Lower leg skin (tissue), 4 donors: ENCODE results near the gene PRR35. TPM values are rescaled to one million over a fixed set of nuclear protein-coding genes. Genes with fewer than 3 reads are reported as not detected.

Experiments
- DNase-seq, 2 donors: peaks; one replicate each; pipeline ENCODE4 v3.0.0-alpha.2; 2019; ENCODE audit warnings: low spot score in 2 of 2
- H3K4me3 ChIP-seq: fragments of 200-600 bp; sonication (generic); 2 replicates; pipeline ENCODE4 v1.5.1; 2017; ENCODE audit warnings: mild to moderate bottlenecking, low read depth; ENCODE audit not compliant: poor library complexity, severe bottlenecking
- CTCF ChIP-seq, 3 donors: fragments of 450-650 bp; IDR thresholded peaks; one replicate each; pipeline ENCODE4 v1.5.1; 2016; ENCODE audit warnings: antibody characterized with exemption in 3 of 3, mild to moderate bottlenecking in 3 of 3, moderate library complexity in 2 of 3
- POLR2A ChIP-seq, 2 donors: fragments of 450-650 bp; IDR thresholded peaks; one replicate each; pipeline ENCODE4 v1.6.1; 2016 to 2017; ENCODE audit warnings: antibody characterized with exemption in 2 of 2, mild to moderate bottlenecking in 1 of 2, moderate library complexity in 1 of 2
- WGBS, 2 donors: methylation state at CpG; one replicate each; pipeline ENCODE4 v1.1.5; 2018; 5-methylcytosine and 5-hydroxymethylcytosine counted together
- intact Hi-C: fragments of 100-400 bp; cut with DNase I; formaldehyde crosslinking; loops from one replicate; pipeline ENCODE4 v1.15.0; 2023; ENCODE audit warnings: low total_unique reads
- total RNA-seq, 4 donors: library from RNA; depleted of rRNA; stranded (reverse); fragments of >200 nt; gene quantifications; one replicate each; pipeline ENCODE4 v1.1.0, GENCODE V29; 2016

The PRR35 gene
- total RNA-seq, 4 donors from 2014 or later: not detected

DNA sequence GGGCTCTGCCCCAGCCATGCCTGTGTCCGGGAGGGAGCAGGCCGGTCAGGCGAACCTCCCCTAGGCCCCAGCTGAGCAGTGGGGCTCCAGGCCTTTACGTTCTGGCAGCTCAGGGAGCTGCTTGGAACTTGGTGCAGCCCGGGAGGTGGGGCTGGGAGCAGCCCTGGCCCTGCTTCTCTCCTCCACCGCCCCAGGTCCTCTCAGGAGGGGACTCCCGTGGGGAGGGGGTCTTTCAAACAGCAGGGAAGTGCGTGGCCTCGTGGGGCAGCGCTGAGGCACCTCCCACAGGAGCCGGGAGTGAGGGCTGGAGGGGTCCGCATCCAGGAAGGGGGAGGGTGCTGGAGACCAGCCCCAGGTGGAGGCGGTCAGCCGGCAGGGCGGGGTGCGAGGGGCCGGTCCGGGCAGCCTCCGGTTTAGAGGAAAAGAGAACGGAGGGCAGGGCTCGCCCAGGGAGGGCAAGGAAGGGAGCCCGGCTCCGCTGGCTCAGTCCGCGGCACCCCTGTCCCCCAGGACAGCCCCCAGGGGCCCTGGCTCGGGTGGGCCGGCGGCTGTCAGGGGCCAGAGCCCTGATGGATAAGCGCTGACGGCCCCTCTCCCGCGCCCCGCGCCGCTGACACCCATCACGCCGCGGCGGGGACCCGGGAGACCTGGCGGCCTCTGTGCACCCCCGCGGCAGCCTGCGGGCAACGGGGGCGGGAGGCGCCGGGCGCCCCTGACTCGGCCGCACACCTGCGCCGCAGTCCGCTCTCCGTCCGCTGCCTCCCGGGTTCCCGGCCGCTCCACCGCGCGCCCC lies 587 bp upstream of the PRR35 start:
- WGBS, 2 donors: 9 to 14% methylated on average over 34 to 46 of the region's 62 CpGs
- no peak for DNase-seq
- H3K4me3 ChIP-seq: no peak overlapping the region
- intact Hi-C loops: no loop called here
- no peak for TF ChIP-seq CTCF (IDR thresholded peaks at IDR 0.05)
- TF ChIP-seq POLR2A (IDR thresholded peaks at IDR 0.05): no peak

- 21 to 36% methylated on average over 16 to 28 of the region's 54 CpGs for WGBS, 2 donors
- no peak for DNase-seq
- intact Hi-C loops: no loop called here
- no peak overlapping the region for H3K4me3 ChIP-seq
- TF ChIP-seq CTCF (IDR thresholded peaks at IDR 0.05) (no peak), POLR2A (IDR thresholded peaks at IDR 0.05) (no peak)
Measured at GRCh38 chr16:560701-561412, 663 bp downstream of the PRR35 start.

DNA sequence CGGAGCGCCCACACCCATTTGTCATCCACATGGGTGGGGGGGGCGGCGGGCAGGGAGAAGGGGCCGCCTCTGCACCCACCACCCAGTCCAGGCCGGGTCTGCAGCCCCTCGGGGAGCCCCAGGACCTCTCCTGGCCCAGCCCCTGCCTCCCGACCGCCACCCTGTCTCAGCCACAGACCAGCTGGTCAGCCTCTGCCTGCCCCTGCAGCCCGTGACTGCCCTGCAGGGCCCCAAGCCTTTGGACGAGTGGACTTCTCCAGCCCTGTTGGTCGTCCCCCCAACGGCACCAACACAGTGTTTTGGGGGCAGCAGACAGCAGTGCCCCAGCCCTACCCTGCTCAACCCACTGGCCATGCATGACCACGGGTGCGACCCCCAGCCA lies 1.2 kb downstream of the PRR35 start:
- TF ChIP-seq CTCF (IDR thresholded peaks at IDR 0.05): no peak
- no peak for TF ChIP-seq POLR2A (IDR thresholded peaks at IDR 0.05)
- 66 to 80% methylated on average over 7 to 12 of the region's 15 CpGs for WGBS, 2 donors
- DNase-seq: no peak
- intact Hi-C loops: no loop called here
- H3K4me3 ChIP-seq: no peak overlapping the region

DNA sequence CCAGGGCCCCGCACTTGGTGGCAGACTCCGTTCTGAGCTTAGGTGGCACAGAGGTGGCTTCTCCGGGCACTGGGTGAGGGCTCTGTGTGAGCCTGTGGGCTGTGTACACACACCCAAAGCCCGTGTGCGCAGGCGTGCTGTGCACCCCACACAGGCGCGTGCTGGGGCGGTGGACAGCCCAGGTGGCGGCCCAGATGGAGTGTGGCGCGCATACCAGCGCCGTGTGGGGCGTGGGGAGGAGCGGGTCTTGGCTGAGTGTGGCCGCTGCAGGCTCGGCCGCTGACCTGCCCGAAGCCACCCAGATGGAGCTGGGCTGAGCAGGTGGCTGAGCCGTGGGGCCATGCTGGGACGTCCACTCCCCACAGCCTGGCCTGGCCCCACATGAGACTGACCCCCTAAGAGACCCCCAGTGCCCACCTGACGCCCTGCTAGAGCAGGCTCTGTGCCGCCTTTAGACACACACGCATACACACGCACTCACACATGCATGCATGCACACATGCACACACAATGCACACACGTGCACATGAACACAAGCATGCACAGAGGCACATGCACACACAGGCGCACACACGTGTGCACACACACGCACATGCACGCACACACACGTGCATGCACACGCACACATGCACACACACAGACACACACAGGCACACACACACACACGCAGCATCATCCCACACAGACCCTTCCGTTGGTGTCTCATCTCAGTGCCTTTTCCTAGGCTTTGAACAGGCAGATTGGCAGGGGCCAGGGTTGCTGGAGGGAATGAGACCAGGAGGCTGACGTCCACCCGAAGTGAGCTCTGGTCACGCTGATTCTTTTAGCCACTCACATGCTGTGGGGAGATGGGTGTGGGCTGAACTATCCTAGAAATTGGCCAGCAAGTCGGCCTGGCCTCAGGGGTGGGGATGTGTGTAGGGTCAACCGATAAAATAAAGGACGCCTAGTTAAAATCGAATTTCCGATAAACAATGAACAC lies 2.1 kb downstream of the PRR35 start:
- no peak overlapping the region for H3K4me3 ChIP-seq
- WGBS, 2 donors: 70 to 80% methylated on average over 34 to 41 of the region's 43 CpGs
- TF ChIP-seq CTCF (IDR thresholded peaks at IDR 0.05): no peak
- no peak for TF ChIP-seq POLR2A (IDR thresholded peaks at IDR 0.05)
- no peak for DNase-seq
- intact Hi-C loops: no loop called here

GRCh38 chr16:563072-563644 lies 3.0 kb downstream of the PRR35 start:
- H3K4me3 ChIP-seq: no peak overlapping the region
- TF ChIP-seq POLR2A (IDR thresholded peaks at IDR 0.05): no peak
- TF ChIP-seq CTCF (IDR thresholded peaks at IDR 0.05): no peak
- intact Hi-C loops: no loop called here
- DNase-seq: no peak
- WGBS, 2 donors: 82 to 83% methylated on average over 29 to 30 of the region's 30 CpGs
